ENCODE results near the gene ACOT13.

DNA sequence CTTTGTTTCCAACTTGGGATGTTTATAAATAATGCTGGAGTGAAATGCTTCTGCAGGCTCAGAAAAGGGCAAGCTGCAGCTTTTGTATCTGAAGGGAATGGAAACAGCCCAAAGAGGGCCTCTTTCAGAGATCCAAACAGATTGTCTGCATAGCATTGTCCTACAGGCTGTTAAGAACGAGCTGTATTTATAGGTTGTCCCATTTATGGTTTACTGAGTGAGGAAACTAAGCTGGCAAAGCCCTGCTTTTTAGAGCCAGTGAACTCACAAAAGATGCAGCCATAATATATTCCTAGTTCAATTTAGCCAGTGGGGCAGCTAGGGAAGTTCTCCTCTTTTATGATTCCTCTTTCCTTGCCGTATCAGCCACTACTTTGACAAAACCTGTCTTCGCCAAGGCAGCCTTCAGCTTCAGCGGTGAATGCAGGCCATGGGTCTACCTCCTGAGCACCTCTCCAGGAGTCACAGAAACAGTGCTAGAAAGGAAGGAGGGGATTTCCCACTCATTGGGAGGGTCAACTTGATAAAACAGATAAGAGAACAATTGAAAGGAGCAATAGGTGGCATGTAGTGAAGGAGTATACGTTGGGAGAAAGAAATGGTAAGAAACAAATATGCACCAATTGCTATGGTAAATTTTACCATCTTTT is 35.9 kb upstream of the ACOT13 start:
- TF ChIP-seq EZH2 (IDR thresholded peaks at IDR 0.05; ENCODE audit: borderline replicate concordance, insufficient read depth, low read depth, low read length, poor library complexity, severe bottlenecking): no peak
- TF ChIP-seq, protein P1, sequence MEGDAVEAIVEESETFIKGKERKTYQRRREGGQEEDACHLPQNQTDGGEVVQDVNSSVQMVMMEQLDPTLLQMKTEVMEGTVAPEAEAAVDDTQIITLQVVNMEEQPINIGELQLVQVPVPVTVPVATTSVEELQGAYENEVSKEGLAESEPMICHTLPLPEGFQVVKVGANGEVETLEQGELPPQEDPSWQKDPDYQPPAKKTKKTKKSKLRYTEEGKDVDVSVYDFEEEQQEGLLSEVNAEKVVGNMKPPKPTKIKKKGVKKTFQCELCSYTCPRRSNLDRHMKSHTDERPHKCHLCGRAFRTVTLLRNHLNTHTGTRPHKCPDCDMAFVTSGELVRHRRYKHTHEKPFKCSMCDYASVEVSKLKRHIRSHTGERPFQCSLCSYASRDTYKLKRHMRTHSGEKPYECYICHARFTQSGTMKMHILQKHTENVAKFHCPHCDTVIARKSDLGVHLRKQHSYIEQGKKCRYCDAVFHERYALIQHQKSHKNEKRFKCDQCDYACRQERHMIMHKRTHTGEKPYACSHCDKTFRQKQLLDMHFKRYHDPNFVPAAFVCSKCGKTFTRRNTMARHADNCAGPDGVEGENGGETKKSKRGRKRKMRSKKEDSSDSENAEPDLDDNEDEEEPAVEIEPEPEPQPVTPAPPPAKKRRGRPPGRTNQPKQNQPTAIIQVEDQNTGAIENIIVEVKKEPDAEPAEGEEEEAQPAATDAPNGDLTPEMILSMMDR (IDR thresholded peaks at IDR 0.05): no peak
